GM19240 (cell line): Measurements from ENCODE around the gene NLRC3.
"Not testable (repeated sequence)": the region's sequence is repeated elsewhere in the genome, so short reads cannot be mapped to it uniquely, and the experiment has no call there.

Source experiments
- DNase-seq: peaks from one replicate; pipeline ENCODE4 v3.0.0; 2011; ENCODE audit warnings: low spot score; ENCODE audit not compliant: insufficient read length

NLRC3 gene

DNA sequence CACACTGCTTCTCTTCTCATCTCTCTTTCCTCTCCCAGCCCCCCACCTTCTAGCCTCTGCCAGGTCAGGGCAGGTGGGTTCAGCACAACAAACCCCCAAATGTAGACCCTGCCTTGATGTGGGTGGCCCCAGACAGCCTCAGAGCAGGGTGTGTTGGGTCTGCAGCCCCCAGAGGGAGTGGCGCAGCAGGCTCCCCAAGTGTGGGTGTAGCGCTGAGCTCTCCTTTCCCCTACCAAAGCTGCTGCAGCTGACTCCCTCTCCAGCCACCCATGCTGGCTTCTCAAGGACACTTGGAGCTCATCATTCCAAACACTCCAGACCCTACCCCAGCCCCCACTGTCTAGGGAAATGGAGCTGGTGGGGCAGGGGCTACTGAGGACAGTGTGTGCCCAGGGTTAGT lies 27.3 kb downstream of the NLRC3 start:
- no peak for DNase-seq

DNA sequence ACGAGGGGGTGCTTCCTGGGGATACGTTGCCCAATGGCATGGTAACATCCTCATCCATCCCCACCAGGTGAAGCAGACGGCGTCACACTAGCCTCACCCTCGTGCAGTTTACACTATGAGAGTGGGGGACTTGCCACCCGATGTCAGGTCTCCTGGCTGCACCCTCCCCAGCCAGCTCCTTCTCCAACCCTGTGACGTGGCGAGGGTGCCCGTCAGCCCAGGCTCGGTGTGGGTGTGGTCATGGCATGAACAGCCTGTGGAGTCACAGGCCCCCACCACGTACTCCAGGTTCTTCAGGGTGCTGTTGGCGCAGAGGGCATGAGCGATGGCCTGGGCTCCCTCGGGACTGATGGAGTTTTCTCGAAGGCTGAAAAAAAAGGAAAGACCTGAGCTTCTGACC lies 28.3 kb downstream of the NLRC3 start:
- no peak for DNase-seq

DNA sequence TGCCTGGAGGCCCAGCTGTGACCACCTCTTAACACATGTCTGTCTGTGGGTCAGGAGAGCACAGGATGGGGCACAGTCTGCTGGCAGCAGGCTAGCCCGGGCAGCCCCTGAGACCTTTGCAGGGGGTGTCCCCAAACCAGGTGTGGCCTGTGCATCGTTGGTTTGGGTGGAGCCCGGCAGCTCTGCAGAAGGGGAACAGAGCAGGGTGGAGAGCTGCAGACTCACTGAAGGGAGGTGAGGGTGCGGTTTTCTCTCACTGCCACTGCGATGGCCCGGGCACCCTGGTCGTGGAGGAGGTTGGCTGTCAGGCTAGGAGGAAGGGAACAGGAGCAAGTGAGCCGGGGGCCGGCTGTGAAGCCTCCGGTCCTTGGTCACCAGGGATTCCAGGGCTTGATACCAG lies 28.8 kb downstream of the NLRC3 start:
- no peak for DNase-seq

DNA sequence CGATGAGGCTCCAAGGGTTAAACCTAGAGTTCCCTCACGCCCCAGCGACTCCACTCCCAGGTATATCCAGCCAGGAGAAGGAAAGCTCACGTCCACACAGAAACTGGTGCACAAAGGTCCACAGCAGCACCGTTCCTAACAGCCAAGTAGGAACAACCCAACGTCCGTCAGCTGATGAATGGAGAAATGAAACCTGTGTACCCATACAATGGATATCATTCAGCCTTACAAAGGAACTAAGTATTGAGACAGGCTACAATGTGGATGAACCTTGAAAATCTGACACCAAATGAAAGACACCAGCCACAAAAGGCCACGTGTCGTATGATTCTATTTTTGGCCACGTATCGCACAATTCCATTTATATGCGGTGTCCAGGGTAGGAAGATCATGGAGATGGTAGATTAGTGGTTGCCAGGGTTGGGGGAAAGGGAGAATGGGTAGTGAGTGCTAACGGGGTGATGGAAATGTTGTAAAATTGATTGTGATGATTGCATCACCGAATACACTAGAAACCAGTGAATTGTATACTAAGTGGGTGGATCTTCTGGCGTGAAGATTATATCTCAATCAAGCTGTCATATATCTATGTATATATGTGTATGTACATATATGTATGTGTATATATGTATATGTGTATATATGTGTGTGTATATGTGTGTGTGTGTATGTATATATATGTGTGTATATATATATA lies 30.1 kb downstream of the NLRC3 start:
- no peak for DNase-seq

DNA sequence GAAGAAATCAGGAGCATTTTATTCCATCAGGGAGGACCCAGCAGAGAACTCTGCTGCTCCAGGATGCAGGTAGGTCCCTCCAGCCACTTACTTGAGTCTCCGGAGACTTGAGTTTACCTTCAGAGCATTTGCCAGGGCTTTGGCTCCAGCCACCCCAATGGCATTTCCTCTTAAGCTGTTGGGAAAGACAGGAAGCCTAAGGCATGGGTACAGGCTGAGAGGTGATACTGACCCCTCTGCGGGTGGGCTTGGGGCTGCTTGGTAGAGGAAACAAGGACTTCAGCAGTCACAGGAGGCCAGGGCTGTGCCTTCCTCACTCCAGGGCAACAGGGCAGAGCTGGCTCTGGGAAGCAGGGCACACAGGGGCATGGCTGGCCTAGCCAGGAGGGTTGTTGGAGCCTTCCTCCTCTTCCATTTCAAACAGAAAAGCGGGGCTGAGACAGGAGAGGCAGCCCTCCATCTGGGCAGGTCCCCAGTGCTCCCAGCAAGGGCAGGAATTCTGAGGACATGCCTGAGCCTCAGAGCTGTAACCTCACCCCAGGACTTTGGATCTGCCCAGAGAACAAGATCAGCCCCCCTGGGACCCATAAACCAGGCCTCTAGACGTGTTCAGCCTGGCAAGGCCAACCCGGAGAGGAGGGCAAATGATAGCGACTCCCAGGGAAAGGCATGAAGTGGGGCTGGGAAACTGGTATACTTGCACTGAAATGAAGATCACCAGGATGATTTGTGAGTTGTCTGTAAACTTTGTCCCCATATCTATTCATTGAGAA lies 34.4 kb downstream of the NLRC3 start:
- DNase-seq, result no peak

DNA sequence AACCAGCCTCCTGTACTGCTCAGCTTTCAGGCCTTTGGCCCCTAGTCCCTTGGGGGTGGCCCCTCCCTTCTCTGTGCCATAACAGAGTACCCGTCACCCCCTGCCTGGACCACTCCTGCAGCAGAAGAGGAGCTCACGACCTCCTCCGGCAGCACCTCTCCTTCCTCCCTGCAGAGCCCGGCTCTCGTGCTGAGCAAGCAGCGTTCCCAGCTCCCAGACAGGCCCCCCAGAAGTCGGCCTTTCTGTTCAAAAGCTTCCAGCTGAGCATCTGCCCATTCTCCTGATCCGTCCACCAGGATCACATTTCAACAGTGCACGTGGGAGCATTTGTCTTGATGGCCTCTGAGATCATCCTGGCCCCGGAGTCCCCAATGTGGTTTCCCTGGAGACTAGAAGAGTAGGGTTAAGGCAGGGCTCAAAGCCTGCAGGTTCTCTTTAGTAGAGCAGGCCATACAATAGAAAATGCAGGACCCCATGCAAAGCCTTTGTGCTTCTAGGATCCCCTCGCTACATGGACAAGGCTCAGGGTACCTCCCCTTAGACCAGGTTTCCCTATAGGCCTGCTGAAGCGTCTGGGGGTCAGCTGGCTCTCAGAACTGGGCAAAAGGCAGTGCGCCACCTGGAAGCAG lies 35.6 kb downstream of the NLRC3 start:
- DNase-seq, result no peak

DNA sequence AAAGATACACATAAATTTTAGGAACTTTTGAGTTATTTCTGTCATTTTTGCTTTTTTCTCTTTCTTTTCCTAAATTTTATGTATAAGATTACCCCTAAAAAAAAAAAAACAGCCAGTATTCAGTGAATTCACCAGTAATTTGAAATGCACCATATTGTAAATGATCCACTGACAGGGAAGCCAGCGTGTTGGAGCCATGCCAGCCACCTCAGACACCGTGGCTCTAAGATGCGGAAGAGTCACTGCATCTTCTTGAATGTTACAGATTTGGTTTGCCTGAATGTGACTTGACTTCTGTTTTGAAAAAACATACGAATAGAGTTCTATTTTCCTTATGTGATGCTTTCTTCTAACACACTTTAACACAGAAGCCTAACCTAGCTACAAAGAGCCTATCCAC lies 39.0 kb downstream of the NLRC3 start:
- DNase-seq, result no peak

DNA sequence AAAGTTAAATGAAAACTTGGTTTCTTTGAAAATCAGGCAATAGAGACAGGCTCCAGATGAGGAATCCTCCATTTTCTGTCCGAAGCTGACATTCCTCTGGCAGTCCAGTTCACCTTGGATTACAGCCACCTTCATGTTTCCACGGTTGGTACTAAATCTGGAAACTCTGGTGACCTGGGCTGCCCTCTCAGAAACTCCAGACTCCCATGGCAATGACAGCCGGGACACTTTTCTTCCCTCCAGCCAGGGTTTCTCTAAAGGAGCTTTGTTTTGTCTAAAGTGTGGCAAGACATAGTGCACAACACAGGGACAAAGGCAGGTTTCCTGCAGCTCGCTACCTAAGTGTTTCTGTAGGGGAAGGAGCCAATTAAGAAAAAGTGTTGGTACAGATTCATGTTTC lies 40.4 kb downstream of the NLRC3 start:
- no peak for DNase-seq

DNA sequence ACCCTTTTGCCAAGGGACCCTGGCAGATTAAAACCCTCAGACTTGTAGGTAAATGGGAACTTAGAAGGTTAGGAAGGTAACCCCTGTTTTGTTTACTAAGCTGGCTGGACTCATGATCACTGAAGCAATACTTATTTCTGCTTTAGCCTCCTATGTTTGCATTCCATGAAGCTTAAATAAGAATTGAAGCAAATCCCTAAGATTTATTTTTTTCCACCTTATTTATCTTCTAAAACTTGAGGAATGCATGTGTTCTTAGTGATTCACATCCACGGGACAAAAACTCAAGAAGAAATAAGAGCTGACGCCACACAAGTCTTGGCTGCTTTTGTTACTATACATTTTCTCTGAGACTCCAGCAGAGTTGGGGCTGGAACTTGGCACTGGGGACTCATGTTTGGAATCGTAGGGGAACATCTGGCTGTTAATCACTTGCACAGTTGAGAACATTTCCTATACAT lies 40.9 kb downstream of the NLRC3 start:
- DNase-seq, result no peak

DNA sequence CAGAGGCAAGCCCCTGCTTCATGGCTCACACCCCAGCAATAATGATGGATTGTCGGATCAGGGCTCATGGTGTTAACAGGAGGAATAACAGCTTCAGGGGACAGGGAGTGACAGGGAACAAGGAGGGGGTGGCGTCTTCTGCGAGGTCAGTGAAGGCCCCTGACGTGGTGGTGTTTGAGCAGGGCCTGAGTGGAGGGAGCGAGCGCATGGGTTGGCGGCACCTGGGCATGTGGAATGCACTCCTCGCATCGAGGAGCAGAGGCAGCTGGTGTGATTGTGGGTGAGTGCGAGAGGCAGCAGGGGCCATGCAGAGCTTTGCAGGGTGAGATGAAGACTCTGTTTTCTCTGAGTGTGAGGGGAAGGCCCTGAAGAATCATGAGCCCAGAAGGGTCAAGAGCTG lies 43.1 kb downstream of the NLRC3 start:
- no peak for DNase-seq

DNA sequence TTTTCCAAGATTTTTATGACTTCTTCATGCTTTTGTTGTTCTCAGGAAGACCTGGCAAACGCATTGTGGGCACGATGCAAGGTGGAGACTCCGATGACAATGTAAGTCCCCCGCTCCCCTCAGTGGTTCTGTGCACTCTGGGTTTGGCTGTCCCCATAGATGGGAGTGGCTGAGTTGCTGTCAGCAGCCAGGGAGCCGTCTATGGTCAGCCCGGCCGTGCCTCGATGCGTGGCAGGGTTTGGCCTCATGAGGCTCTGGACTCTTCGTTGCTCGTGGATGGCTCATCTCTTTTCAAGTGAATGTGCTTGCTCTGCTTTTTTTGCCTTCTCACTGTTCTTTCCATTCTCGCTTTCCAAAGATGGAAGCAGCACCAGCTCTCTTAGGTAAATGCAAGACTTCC lies 44.5 kb downstream of the NLRC3 start:
- DNase-seq, result no peak

DNA sequence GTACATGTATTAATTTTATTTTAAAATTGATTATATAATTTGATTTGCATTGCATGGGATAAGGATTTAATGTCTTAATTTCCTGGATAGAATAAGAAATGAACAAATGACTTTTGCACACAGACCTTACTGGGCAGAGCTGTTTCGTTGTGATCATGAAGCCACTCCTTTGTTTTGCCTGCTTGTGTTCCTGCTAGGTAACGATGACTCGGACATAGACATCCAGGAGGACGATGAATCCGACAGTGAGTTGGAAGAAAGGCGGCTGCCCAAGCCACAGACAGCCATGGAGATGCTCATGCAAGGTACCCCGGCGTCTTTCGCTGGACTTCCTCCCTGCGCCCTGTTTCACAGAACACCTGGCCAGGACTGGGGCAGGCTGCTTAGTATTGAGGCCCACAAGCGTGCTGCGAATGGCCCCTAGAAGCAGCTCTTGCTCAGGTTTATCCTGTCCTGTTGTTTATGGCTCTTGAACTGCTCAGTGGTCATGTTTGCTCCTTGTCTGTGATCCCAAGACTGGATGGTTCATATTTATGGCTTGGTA lies 46.8 kb downstream of the NLRC3 start:
- no peak for DNase-seq

DNA sequence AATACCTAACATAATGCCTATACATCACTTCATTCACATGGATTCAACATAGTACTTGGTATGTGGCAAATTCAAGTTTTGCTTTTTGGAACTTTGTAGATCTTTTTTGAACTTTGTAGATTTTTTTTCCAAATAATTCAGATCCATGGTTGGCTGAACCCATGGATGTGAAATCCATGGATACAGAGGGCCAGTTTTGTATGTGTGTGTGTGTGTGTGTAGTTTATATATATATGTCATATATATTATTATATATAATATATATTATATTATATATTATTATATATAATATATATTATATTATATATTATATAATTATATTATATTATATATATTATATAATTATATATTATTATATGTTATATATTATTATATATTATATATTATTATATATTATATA lies 48.0 kb downstream of the NLRC3 start:
- no peak for DNase-seq

DNA sequence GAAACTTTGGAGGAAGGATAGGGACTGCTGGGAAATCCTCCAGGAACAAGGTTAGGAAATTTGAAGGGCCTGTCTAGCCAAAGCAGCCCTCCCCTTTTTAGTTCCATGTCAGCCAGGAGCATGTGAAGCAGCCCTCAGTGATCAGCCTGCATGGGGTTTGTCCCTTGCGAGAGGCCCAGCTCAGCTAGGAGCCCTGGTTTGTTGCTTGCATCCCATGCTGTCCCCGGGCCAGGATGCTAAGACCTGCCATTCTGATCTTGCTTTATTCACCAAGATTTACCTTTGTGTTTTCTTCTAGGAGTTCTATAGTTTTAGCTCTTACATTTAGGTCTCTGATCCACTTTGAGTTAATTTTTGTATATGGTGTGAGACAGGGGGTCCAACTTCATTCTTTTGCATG lies 48.8 kb downstream of the NLRC3 start:
- no peak for DNase-seq

DNA sequence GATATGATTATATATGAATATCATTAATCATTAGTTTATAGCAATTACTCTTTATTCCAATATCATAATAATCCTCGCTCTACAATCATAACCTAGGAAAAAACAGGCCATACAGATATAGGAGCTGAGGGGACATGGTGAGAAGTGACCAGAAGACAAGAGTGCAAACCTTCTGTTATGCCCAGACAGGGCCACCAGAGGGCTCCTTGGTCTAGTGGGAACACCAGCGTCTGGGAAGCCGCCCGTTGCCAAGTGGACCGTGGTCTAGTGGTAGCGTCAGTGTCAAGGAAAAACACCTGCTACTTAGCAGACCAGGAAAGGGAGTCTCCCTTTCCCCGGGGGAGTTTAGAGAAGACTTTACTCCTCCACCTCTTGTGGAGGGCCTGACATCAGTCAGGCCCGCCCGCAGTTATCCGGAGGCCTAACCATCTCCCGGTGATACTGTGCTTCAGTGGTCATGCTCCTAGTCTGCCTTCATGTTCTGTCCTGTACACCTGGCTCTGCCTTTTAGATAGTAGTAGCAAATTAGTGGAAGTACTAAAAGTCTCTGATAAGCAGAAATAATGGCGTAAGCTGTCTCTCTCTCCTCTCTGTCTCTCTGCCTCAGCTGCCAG lies 49.9 kb downstream of the NLRC3 start:
- not testable (repeated sequence) for DNase-seq

DNA sequence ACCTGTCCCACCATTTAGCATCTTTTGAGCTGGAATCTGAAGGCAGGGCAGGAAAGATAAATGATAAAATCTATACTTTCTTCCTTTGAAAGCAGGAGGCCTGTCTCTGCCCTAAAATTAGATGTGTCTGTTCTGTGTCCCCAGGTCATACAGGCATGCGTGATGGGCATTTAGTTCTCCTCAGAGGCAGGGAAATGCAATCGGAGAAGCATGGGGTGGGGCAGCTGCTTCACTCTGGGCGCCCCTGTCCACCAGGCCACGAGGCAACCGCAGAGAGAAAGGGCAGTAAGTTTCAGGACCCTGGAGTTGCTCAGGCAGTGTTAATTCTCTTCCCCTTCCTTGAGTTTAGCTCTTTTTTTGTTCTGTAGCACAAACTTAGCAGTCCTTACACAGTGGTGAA lies 51.3 kb downstream of the NLRC3 start:
- DNase-seq, result no peak

DNA sequence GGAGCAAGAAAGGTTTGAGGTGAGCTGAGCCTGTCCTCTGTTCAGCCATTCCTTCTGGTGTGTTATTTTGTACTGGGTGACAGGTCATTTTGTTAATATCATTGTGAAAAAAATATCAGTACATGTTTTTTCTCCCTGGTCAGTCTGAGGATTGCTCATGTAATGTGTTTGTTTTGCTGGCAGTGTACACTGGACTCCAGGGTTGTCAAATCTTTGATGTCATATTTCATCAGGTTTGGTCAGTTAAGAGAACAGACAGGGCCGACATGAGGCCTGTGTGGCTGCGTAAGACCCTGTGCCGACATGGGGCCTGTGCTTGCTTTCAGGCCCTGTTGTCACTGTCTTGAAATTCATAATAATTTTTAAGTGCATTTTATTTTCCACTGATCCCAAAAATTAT lies 53.9 kb downstream of the NLRC3 start:
- no peak for DNase-seq

DNA sequence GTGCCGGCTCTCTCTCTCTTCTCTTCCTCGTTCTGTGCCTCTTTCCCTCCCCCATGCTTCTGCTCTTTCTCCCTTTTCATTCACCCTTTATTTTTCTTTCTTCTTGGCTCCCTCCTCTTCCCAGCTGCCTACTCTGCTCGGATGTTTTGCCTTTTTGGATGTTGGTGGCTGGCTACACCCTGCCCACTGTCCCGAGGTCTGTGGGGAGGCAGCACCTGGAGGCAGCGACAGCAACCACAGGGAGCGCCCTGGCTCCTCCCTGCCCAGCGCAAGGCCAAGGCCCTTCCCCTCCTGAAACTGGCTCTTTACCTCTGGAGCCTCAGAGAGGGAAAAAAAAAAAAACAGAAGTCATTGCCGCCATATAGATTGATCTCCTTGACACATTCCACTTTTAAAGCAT lies 56.4 kb downstream of the NLRC3 start:
- DNase-seq, result no peak

DNA sequence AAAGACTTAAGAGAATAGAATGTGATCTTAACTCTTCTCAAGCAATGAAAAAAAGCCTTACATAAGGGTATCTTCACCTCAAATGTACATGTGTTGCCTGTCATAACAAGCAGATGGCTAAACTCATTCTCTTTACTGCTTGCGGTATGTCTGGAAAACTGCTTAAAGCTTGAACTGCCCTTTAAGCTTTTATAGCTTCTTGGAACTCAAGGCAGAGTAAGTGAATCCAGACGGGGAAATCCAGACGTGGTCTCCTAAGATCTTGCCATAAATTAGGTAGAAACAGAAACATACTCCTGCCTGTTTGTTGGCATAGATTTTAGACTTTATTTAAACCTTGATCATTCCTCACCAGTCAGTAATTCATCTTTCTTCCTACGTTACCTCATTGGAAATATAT lies 56.8 kb downstream of the NLRC3 start:
- no peak for DNase-seq

DNA sequence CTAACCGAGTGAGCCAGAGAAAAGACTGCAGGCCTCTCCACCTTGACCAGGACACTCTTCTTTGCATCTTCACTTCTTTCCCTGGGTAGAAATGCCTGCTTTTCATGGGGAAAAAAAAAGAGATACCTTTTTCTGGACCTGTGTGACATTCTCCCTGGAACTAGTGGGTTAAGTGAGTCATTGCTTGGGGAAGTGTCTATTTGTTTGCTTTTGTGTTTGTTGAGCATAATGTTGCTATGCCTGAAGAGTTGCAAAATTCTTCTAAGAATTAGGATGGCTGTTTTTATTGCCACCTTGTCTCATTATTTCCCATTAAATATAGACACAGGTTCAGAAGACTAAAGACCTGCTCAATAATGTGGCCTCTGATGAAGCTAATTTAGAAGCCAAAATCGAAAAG lies 57.6 kb downstream of the NLRC3 start:
- no peak for DNase-seq

DNA sequence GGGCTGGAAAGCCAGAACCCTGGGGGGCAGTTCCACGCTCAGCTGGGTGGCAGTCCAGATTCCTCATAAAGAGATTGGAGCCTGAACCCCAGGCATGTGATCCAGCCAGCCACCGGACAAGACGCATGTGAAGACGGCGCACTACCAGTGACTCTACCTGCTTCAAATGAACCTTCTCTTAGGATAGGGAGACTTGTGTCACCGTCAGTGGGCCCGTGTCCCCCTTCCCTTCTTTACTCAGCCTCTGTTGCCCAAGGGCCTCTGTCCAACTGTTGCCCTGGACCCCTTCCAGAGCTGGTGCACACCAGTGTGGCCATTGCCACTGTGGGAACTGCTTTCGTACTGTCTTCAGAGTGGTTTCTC lies 58.2 kb downstream of the NLRC3 start:
- DNase-seq, result no peak
